NOMO-1 treated with DMSO at 0.1 percent for 48 hours (cell line): ENCODE measurements around the gene KLK10.
"Not testable (repeated sequence)": the region's sequence is repeated elsewhere in the genome, so short reads cannot be mapped to it uniquely, and the experiment has no call there.

Experiments
- DNase-seq: peaks from one replicate; lab custom pipeline; 2025; ENCODE audit not compliant: unreplicated experiment; lab: John Stamatoyannopoulos, UW

Gene KLK10

DNA sequence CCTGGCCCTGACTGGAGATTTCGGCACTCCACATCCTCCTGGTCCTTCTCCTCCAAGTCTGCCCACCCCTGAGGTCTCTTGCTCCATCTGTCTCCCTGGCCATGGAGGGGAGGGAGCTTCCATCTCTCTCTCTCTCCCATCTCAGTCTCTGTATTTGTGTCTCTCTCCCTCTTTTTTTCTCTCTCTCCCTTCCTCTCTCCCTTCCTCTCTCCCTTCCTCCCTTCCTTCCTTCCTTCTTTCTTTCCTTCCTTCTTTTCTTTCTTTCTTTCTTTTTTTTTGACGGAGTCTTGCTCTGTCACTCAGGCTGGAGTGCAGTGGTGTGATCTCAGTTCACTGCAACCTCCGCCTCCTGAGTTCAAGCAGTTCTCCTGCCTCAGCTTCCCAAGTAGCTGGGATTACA is 49.7 kb downstream of the KLK10 start:
- DNase-seq, result not testable (repeated sequence)

- no peak for DNase-seq
These were observed 50.1 kb downstream of the KLK10 start, which contains the start of gene KLK6 for GRCh38 chr19:50969413-50969760. Gene KLK6, minus strand, starts transcription at chr19:50969591. Its CDS starts 1,487 bp downstream, at chr19:50968104.

GRCh38 chr19:50968716-50969412 is 50.6 kb downstream of the KLK10 start:
- no peak for DNase-seq

DNA sequence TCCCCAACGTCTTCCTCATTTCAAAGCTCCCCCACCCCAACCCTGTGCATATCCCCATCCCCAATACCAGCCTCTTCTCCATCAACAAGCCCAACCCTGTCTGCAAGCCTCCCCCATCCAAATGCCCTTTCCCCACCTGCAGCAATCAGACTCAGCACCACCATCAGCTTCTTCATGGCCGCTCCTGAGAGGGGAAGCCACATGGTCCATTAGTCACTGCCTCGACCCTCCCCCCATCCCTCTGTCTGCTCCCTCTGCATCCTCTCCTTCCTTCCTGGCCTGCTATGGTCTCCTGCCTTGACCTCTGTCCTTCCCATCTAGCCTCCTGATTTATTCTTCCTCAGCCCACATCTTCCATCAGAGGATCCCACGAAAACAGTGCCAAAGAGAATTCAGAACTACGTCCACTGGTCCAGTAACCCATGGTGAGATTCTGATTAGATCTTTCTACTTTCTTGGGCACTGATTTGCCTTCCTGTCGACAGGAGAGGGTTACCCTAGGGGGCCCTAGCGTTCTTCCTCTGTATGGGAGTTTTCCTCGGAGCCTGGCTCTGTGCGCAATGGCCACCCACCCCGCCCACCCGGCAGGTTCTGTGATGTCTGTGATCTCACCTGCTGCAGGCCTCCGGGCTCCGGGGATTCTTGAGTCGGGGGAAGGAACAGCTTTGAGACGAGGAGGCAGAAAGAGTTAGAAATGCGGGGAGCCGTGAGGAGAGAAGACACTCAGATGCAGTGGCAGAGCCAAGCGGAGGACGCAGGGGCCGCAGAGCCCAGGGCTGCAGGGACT is 51.4 kb downstream of the KLK10 start:
- no peak for DNase-seq

GRCh38 chr19:50964266-50964665 is 55.2 kb downstream of the KLK10 start:
- no peak for DNase-seq

DNA sequence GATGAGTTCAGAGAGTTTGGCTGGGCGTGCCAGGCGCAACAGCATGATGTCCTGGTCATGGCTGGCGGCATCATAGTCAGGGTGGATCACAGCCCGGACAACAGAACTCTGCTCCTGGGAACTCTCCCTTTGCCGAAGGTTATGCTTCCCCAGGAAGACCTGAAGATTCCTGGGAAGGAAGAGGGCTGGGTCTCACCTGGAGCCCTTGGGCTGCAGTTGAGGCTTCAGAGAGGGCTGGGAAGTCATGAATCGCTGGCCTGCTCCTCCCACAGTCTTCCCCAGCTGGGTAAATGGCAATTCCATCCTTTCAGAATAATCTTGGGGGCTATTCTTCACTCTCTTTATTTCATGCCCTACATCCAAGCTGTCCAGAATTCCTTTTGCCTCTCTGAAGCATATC is 56.1 kb downstream of the KLK10 start:
- DNase-seq, result no peak
